Epithelial cell of prostate (primary cell): Measurements from ENCODE around the gene SEMA3G.
A peak's percentile ranks its signal among the peaks of the same experiment; 100 is the strongest.

ENCODE experiments used
- DNase-seq: peaks from one replicate; pipeline ENCODE4 v3.0.0-alpha.2; 2011; ENCODE audit warnings: low read depth, low spot score
- H3K27ac ChIP-seq: fragments of 450-650 bp; 2 replicates; pipeline ENCODE4 v1.5.1; 2017; ENCODE audit warnings: mild to moderate bottlenecking

Gene SEMA3G

DNA sequence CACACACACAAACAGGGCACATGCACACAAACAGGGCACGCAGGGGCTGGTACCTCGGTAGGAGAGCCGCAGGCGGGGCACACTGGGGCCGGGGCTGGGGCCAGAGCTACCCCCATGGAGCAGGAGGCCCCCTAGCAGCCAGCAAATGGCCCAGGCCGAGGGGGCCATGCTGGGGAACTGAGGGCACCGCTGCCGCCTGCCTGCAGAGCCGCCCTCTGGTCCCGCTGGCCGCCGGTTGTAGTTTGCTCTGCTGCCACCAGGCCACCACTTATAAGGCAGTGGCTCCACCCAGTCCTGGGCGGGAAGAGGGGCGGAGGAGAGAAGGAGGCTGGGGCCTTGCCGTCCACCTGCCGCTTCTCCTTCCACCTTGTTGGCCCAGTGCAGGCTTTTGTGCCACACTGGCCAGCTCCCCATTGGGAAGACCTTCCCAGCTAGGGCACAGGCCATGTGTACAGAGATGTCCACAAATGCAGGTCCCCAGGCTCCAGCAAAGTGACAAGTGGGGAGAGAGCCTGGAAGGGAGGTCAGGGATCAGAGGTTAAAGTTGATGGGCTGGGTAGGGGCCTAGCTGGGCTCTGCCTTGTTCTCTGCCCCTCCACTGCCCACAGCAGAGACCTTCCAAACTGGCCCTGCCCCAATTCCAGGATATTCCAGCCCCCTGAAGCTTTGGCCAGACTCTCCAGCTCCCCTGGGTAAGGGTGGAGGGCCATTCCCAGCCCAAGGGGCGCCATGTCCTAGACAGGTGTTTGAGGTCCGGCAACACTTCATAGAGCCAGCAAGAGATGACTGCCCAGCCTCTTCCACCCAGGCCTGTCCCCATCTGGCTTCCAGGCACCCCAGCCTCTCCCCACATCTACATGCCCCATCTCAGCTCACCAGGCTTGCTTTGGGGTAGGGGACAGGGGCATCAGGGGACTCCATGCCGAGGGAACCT is at the start of gene SEMA3G:
Gene SEMA3G, minus strand, starts transcription at position 244 of the 934 bp plus-strand sequence. Its CDS starts 76 bp downstream, at position 168.
- H3K27ac ChIP-seq = no peak within 1 kb of the TSS
- no peak for DNase-seq

DNA sequence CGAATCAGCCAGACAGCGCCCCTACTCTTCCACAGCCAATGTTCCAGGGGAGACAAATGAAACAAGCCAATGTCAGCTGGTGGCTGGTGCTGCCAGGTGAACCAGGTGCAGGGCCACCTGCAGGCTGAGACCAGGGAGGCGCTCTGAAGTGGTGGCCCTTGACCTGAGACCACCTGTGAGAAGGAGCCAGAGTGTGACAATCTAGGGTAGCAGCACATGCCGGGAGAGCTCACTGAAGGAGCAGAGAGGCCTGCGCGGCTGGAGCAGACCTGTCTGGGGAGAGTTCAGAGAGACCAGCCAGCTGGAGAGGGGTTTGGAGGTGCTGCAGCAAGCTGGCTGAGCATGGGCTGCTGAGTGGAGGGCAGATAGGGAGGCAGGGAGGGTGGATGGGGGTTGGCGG is 49.5 kb upstream of the SEMA3G start:
- no peak overlapping the region for H3K27ac ChIP-seq
- no peak for DNase-seq

DNA sequence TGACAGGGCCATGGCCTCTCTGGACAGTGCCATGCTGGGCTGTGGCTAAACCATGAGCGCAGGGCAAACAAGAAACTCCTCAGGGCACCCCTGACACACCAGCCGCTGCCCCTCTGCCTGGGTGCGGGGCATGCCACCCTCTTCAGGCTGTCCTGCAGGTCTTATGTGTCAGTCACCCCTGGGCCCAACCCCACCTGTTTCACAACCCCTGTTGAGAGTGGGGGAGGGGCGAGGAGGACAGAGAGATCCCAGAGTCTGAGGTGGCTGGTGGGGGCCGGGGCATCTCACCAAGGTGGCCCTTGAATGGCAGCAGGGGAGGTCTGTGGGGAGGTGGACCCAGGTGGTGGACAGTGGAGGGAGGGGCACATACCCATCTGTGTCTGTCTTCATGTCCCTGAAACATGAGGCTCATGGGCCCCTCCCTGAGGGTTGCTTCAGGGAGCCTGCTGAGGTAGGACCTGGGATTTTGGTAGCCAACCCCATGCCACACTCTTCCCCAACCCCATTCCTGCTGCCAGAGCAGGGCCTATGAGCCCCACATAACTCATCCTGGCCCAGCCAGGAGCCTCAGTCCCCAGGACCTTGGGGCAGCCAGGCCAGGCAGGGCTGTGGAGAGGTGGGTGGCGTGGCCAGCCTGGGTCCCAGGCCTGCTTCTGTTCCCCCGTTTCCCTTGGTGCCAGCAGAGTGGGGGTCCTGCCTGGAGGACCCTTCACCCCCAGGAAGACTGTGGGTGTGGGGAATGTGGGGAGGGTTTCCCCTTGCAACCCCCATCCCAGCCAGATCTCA is 48.5 kb upstream of the SEMA3G start:
- no peak for DNase-seq
- no peak overlapping the region for H3K27ac ChIP-seq

DNA sequence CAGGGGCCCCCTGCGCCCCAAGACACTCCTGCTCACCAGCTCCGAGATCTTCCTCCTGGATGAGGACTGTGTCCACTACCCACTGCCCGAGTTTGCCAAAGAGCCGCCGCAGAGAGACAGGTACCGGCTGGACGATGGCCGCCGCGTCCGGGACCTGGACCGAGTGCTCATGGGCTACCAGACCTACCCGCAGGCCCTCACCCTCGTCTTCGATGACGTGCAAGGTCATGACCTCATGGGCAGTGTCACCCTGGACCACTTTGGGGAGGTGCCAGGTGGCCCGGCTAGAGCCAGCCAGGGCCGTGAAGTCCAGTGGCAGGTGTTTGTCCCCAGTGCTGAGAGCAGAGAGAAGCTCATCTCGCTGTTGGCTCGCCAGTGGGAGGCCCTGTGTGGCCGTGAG is 47.2 kb upstream of the SEMA3G start:
- H3K27ac ChIP-seq = no peak overlapping the region
- DNase-seq = no peak

DNA sequence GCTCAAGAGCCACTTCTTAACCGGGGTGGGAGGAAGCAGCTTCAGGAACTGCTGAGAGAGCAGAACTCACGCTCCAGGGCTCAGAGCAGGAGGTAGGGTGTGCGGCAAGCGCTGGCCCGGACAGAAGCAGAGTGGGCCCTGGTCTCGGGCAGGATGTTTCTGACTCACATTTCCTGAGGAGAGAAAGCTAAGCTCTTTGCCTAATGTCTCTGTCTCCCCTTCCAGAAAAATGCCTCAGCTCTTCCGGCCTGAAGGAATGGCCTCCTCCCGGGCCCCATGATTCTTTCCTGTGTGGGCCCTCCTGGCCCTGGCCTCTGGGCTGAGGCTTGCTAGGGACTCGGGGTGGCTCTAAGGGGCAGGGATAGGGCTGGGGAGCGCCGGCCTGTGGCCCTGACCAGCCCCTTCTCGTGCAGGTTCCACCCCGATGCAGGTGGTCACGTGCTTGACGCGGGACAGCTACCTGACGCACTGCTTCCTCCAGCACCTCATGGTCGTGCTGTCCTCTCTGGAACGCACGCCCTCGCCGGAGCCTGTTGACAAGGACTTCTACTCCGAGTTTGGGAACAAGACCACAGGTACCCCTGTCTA is 46.1 kb upstream of the SEMA3G start:
- no peak for DNase-seq
- H3K27ac ChIP-seq = no peak overlapping the region

DNA sequence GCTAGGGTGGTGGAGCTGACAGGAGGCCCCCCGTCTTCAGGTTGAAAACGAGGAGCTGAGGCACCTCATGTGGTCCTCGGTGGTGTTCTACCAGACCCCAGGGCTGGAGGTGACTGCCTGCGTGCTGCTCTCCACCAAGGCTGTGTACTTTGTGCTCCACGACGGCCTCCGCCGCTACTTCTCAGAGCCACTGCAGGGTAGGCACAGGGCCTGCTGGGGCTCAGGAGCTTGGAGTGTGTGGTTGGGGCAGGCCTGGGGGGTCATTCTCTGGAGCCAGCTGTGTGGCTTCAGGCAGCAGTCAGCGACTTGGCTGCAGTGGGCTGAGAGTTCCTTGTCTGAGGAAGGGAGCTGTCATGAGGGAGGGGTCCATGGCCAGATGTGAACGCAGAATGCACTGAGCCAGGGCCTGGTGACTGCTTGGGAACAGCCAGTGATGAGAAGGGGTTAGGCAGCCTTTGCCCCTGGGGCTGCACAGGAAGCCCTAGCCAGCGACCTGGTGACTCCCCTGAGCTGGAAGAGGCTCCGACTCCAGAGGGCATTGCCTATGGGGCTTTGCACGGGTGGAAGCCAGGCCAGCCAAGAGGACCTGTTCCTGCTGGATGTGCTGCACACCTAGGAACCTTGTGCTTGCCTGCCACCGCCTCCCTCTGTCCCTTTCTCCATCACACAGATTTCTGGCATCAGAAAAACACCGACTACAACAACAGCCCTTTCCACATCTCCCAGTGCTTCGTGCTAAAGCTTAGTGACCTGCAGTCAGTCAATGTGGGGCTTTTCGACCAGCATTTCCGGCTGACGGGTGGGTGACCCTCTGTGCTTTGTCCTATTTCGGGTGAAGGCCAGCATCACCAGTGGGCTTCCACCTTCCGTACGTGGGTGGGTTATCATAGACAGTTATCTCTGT is 45.4 kb upstream of the SEMA3G start:
- DNase-seq = no peak
- no peak overlapping the region for H3K27ac ChIP-seq

DNA sequence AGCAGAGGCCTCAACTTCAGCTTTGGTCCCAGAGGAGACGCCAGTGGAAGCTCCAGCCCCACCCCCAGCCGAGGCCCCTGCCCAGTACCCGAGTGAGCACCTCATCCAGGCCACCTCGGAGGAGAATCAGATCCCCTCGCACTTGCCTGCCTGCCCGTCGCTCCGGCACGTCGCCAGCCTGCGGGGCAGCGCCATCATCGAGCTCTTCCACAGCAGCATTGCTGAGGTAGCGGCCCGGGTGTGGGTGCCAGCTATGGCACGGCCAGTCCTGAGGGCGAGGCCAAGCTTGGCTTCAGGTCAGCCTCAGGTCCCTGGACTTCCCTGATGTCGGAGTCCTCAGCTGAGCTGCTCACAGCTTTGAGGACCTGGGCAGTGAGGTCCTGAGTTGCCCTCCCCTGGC is 44.5 kb upstream of the SEMA3G start:
- DNase-seq = no peak
- H3K27ac ChIP-seq = no peak overlapping the region

DNA sequence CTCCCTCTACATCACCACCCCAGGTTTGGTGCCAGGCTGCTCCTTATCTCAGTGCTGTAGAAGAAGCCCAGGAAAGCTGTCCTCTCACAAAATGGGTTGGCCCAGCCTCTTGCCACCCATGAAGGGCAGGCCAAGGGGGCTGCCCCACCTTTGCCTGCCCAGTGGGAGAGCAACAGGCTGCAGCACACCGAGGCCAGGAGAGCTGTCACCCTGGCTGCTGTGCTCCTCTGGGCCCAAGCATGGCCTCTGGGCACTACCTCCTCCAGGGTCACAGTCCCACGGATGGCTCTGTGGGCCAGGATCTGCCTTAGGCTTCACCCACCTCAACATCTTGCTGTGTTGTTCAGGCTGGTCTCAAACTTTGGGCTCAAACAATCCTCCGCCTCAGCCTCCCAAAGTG is 43.8 kb upstream of the SEMA3G start:
- H3K27ac ChIP-seq = no peak overlapping the region
- DNase-seq = no peak

DNA sequence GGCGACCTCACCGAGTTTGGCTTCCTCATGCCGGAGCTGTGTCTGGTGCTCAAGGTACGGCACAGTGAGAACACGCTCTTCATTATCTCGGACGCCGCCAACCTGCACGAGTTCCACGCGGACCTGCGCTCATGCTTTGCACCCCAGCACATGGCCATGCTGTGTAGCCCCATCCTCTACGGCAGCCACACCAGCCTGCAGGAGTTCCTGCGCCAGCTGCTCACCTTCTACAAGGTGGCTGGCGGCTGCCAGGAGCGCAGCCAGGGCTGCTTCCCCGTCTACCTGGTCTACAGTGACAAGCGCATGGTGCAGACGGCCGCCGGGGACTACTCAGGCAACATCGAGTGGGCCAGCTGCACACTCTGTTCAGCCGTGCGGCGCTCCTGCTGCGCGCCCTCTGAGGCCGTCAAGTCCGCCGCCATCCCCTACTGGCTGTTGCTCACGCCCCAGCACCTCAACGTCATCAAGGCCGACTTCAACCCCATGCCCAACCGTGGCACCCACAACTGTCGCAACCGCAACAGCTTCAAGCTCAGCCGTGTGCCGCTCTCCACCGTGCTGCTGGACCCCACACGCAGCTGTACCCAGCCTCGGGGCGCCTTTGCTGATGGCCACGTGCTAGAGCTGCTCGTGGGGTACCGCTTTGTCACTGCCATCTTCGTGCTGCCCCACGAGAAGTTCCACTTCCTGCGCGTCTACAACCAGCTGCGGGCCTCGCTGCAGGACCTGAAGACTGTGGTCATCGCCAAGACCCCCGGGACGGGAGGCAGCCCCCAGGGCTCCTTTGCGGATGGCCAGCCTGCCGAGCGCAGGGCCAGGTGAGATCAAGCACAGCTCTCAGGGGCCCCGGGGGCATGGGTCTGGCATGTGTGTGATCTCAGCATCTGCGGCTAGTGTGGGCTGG is 43.1 kb upstream of the SEMA3G start:
- no peak for DNase-seq
- no peak overlapping the region for H3K27ac ChIP-seq

DNA sequence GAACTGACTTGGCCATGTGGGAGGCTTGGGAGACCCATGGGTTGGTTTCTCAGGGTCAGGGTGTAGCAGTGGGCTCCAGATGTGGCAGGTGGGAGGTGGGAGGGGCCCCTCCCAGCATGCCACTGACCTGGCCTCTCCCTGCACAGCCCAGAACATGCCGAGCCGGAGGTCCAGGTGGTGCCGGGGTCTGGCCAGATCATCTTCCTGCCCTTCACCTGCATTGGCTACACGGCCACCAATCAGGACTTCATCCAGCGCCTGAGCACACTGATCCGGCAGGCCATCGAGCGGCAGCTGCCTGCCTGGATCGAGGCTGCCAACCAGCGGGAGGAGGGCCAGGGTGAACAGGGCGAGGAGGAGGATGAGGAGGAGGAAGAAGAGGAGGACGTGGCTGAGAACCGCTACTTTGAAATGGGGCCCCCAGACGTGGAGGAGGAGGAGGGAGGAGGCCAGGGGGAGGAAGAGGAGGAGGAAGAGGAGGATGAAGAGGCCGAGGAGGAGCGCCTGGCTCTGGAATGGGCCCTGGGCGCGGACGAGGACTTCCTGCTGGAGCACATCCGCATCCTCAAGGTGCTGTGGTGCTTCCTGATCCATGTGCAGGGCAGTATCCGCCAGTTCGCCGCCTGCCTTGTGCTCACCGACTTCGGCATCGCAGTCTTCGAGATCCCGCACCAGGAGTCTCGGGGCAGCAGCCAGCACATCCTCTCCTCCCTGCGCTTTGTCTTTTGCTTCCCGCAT is 42.3 kb upstream of the SEMA3G start:
- H3K27ac ChIP-seq = no peak overlapping the region
- no peak for DNase-seq

DNA sequence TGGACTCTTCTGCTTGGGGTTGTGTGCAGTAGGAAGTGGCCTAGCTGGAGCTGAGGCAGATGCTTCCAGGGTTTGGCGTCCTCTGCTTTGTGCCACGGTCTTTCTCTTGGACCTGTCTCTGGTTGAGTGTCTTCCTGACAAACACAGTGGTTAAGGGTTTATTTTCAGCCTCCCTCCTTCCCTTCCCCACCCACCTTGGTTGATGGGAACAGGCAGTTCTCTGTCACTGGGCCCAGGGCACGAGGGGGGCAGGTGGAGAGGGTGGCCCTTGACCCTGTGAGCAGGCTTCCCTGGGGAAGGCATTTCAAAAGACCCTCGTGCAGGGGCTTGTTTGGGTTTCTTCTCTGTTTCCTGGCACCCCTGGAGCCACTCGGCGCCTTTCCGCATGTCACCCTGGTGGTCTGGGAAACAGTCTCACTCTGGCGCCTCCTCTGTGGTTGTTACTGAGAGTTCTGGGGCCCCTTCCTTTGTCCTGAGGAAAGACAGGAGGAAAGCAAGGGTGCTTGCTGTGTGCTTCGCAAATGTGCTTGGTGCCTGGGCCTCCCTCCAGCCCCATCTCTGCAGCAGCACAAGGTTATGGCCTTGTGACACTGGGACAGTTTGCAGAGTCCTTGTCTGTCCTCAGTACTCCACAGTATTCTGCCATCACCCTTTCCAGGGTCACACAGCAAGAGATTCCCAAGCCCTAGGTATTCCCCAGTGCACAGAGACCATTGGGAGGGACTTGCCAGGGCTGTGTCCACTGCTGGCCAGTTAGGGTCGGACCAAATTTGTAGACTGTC is 40.0 kb upstream of the SEMA3G start:
- no peak overlapping the region for H3K27ac ChIP-seq
- no peak for DNase-seq

DNA sequence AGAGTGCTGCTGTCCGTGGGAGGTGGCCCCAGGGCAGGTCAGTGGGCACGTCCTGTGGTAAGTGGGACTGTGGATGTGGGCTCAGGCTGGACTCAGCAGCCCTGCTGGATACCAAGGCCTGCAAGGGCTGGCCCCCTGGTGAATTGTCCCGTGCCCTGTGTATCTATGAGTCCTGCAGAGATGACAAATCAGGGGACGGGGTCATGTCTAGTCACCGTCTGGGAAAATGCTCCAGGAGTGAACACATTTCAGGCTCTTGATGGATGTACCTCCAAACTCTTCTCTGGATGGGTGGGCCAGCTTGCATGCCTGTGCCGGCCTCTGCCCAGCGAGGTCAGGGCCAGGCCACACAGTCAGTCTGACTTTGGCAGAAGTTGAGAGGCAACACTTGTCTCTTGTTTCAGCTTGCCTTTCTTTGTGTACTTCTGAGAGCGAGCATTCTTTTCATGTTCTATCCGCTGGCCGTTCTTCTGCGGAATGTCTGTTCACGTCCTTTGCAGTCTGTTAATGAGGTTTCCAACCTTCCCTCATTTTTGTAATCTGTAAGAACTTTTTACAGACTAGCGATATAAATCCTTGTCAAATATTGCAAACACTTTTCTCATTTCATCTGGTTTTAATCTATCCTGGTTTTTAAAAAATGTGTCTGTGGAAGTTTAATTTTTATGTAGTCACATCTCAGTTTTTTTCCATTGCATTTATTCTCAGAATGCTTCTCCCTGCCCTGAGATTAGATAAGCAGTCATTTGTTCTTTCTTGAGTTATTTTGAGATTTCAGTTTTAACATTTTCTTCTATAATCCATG is 38.9 kb upstream of the SEMA3G start:
- DNase-seq = peak; percentile 27
- peak overlapping the region; percentile 47 for H3K27ac ChIP-seq

DNA sequence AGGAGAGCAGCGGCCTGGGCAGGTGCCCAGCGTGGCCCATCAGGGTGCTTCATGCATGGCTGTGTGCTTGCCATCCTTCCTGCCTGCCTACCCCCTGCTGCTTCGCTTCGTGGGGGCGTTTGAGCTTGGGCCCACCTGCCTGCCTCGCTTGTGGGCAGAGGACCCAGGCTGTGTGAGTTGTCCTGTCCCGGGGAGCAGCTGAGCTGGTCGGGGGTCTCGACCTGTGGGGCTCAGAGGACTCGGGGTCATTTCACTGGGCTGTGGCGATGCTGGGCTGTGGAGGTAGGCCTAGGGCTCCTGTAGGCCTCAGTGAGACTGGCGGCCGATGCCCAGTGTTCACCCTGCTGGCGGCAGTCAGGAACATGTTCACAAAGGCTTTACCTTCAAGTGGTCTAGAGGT is 38.2 kb upstream of the SEMA3G start:
- DNase-seq = no peak
- peak overlapping the region; percentile 47 for H3K27ac ChIP-seq

DNA sequence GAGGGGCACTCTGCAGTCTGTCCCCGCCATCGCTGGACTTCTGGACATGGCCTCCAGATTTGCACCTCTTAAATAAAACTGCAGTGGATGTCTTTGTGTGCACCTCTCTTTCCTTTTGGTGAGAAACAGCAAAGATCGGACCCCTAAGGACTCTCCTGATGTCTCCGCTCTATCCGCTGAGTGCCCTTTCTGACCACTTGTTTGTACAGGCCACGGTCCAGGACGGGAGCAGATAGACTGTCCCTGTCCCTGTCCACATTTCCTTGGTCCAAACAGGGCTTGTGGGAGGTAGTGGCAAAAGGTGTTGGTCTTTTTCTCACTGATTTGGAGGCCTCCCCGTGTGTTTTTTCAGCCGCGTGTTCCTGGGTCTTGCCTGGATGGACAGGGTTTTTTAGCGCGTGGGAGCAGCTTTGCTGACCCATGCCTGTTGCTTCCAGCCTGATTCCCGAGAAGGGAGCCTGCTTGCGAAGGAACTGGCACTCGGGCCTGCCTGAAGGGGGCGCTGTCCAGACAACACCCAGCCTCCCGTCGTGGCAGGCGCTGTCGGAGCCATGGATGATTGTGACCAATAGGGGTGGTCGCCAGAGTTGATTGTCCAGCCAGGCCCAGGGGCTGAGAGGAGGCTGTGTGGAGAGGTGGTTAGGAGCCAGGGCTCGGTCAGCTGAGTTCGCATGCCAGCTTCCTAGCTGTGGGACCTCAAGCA is 37.1 kb upstream of the SEMA3G start:
- DNase-seq = no peak
- H3K27ac ChIP-seq = no peak overlapping the region

DNA sequence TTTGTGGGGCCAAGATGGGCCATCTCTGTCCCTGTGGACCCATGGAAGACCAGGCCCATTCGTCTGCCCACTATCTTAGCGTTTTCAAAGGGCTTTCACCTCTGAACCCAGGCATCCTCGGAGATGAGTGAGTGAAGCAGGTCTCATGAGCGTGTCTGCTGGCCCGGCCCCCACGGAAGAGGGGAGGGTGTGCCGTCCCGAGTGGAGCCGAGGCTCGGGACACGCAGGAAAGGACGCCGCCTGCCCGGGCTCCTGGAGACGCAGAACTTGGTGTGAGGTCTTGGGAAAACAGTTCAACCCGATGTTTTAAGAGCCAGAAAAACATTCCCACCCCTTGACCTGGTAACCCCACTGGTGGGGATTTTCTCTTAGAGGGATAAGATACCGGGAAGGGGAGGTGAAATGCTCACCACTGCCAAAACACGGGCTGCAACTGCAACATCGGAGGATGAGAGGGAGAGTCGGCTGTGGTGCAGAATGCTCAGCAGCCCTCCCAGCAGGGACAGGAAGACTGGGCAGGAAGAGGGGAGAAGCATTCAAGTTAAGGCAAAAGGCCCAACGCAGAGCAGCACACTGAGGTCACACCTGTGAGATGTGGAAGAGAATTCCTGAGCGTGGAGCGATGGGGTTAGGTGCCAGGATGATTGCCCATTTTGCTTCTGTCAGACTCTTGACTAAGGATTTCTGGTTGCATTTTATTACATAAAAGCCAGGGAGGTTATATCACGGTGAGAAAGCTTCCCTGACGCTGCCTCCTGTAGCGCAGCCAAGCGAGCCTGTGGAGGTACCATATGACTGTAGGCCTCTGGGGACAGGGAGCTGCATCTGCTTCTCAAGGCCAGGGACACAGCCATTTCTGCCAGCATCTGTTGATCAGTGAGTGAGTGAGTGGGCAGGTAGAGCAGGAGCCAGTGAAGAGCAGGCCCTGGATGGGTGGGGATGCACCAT is 36.1 kb upstream of the SEMA3G start:
- no peak for DNase-seq
- H3K27ac ChIP-seq = no peak overlapping the region
